GM21515 (cell line): ENCODE results near the gene TTLL11.
"Not testable (repeated sequence)": the region's sequence is repeated elsewhere in the genome, so short reads cannot be mapped to it uniquely, and the experiment has no call there.

Experiments used
- ATAC-seq: cut with Tn5 transposase; IDR thresholded peaks from one replicate; pipeline ENCODE4 v1.9.1; 2021; ENCODE audit not compliant: unreplicated experiment

Gene TTLL11

DNA sequence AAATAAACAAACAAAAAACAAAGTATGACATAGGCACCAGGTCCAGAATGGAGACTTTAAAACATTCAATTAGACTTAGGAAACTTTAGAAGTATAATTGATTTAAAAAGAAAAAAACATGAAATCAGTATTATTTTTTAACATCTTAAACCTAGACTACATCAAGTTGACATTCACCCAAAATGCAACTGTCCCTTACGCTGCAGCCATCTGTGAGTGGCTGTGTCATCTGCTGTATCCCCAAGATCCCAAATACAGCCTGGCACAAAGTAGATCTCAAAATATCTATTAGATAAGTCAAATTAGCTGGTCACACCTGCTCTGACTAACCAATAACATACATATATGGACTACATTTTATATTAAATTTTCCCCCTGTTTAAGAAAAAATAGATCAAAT is 7.8 kb downstream of the TTLL11 start:
- no peak for ATAC-seq

- no peak for ATAC-seq
Observed at GRCh38 chr9:122084026-122084675, 9.0 kb downstream of the TTLL11 start.

DNA sequence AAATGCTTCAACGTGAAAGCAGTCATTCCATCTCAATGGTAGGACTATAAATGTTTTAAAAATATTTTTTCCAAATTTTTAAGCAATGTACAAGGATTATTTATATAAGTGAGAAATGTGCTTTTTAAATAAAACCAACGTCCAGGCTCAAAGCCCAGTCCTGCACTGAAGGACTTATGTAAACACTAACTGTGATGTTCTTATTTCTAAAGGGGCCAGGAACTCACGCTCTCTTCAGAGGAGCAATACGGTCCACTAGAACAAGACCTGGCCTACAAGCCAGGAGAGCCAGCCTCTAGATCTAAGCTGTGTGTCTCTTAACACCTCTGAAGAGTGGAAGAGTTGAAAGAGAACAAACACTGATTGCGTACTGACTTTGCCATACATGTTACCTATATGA is 12.1 kb downstream of the TTLL11 start:
- ATAC-seq = no peak

GRCh38 chr9:122078557-122078956 is 14.6 kb downstream of the TTLL11 start:
- no peak for ATAC-seq

GRCh38 chr9:122076773-122077172 is 16.3 kb downstream of the TTLL11 start:
- ATAC-seq = no peak

- ATAC-seq = no peak
Observed at GRCh38 chr9:122076117-122076516, 17.0 kb downstream of the TTLL11 start.

DNA sequence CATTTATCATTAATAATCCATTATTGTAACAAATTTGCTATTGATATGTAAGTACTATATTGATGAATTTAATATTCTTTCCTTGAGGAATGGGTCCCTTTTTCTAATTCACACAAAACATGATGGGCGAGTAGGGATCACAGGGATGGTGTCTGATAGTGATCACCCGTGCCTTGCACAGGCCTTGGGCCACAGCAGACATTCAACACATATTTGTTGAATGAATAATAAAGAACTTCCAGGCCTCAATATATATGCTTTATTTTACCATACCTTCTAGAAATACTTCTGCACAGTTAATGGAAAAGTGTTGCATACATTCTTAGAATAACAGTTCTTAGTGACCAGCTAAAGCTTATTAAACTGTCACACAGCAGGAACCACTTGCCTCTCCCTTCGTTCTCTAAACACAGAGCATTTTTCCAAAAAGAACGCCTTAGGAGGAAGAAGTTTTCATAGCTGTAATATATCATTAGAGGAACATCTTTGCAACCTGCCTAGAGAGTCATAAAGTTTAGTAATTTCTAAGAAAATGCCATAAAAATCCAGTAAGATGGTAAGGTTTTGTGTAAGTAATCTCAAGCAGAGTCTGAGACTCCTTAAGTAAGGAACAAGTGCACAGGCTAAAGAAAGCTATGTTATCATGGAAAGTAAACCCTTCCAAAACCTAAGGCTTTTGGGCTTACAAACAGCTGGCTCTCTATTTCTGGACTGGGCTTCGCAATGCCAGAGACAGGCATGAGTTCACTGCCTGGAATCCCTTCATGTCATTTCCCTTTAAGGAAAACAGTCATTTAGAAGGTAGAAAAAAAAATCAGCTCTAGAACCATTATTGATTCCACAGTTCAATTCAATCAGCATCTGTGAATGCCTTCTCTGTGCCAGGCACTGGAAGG is 17.7 kb downstream of the TTLL11 start:
- ATAC-seq = no peak

- ATAC-seq = no peak
Observed at GRCh38 chr9:122071715-122072114, 21.4 kb downstream of the TTLL11 start.

GRCh38 chr9:122070728-122071515 is 22.2 kb downstream of the TTLL11 start:
- no peak for ATAC-seq

DNA sequence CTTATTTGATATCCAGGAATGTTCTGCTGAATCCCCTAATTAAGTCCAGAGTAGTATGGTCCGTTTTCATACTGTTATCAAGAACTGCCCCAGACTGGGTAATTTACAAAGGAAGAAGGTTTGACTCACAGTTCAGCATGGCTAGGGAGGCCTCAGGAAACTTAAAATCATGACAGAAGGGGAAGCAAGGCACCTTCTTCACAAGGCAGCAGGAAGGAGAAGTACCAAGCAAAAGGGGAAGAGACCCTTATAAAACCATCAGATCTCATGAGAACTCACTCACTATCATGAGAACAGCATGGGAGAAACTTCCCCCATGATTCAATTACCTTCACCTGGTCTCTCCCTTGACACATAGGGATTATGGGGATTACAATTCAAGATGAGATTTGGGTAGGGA is 26.4 kb downstream of the TTLL11 start:
- not testable (repeated sequence) for ATAC-seq

GRCh38 chr9:122065923-122066629 is 27.0 kb downstream of the TTLL11 start:
- no peak for ATAC-seq

DNA sequence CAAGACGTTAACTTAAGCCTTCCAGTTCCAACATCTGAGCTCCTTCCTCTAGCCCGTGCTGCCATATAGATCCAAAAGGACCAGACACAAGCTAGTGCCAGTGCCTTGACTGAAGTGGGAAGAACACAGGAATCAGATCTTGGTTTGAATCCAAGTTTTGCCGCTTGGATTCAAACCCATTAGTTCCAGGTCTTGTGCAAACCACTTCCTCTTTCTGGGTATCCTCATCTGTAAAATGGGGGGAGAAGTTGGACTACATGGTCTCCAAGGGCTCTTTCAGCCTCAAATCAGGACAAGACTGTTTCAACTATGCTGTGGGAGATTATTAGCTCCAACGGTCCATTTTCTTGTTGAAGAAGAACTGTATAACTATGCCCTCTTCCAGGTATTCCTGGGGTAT is 32.6 kb downstream of the TTLL11 start:
- ATAC-seq = no peak

- no peak for ATAC-seq
Observed at GRCh38 chr9:122059955-122060324, 33.2 kb downstream of the TTLL11 start.

GRCh38 chr9:122059214-122059954 is 33.7 kb downstream of the TTLL11 start:
- no peak for ATAC-seq

- no peak for ATAC-seq
Observed at GRCh38 chr9:122058709-122059108, 34.4 kb downstream of the TTLL11 start.

DNA sequence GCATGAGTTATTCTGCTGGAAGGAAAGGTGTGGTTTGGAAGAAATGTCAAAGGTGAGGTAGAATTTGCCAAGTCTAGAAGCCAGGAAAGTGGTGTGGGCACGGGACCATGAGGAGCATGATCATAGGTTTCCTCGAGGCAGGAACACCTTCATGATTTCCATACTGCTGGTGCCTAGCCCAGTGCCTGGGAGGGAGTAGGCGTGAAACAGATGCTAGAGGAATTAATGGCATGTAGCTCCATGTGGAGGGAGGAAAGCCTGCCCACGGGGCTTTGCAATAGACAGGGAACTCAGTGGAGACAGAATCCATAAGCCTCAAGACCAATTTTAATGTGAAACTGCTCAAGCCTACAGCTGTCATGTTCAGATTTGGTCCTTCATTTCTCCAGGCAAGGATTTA is 35.1 kb downstream of the TTLL11 start:
- no peak for ATAC-seq

GRCh38 chr9:122057211-122057610 is 35.9 kb downstream of the TTLL11 start:
- no peak for ATAC-seq

DNA sequence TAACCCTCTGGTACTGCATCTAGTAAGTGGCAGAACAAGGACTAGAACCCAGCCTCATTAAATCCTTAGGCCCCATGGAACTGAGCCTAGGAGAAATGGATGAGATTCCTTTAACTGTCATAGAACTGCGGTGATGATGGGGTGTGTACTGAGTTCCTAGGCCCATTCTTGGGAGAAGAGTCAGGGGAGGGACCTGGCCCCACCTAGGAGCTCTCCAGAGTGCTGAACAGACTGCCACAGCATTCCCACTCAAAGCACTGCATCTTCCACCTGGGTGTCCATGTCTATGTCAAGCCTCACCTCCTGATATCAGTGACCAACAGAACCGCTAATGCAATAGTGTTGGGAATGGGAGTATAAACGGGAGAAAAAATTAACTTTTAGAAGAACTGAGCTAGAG is 36.6 kb downstream of the TTLL11 start:
- ATAC-seq = no peak

DNA sequence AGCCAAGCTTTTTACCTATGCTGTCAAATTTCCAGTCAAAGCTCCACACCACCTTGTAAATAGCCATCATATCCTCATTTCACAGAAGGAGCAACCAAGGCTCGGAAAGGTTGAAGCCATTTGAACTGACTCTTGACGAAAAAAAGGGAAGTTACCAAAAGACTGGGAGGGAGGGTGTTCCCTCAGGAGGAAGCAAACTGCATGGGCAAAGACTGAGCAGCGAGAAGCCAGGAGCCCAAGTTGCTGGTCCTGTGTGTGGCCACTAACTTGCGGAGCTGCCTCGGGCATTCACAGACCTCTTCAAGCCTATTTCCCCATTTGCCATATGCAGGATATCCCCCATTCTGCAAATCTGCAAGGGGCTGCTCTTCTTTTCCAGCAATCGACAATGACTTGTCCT is 37.4 kb downstream of the TTLL11 start:
- no peak for ATAC-seq

GRCh38 chr9:122053567-122054350 is 39.3 kb downstream of the TTLL11 start:
- no peak for ATAC-seq
